BLaER1 treated with 17β-estradiol and CSF1 and Interleukin-3, amounts not matched to agents 10 nM and 100 nM (cell line): ENCODE results near the gene MICB.

Experiments used
- H3K27ac ChIP-seq, 11 experiments: shearing (Covaris generic); formaldehyde crosslinking; 2 replicates each; pipeline ENCODE4 v1.8.1; 2022
- H3K27me3 ChIP-seq, 11 experiments: shearing (Covaris generic); formaldehyde crosslinking; 2 replicates each; pipeline ENCODE4 v1.8.1; 2022
- H3K36me3 ChIP-seq, 11 experiments: shearing (Covaris generic); formaldehyde crosslinking; 2 replicates each; pipeline ENCODE4 v1.8.1; 2022
- H3K4me1 ChIP-seq, 10 experiments: shearing (Covaris generic); formaldehyde crosslinking; 2 replicates each; pipeline ENCODE4 v1.8.1; 2022
- H3K4me2 ChIP-seq, 11 experiments: shearing (Covaris generic); formaldehyde crosslinking; 2 replicates each; pipeline ENCODE4 v1.8.1; 2022
- H3K4me3 ChIP-seq, 10 experiments: shearing (Covaris generic); formaldehyde crosslinking; 2 replicates each; pipeline ENCODE4 v1.8.1; 2022
- H3K9ac ChIP-seq, 11 experiments: shearing (Covaris generic); formaldehyde crosslinking; 2 replicates each; pipeline ENCODE4 v1.8.1; 2022
- H3K9me3 ChIP-seq, 11 experiments: shearing (Covaris generic); formaldehyde crosslinking; replicated peaks in 1 of 11; 2 replicates each; pipeline ENCODE4 v1.8.1; 2022
- H4K20me1 ChIP-seq, 11 experiments: shearing (Covaris generic); formaldehyde crosslinking; 2 replicates each; pipeline ENCODE4 v1.8.1; 2022
- Cebpa-rat ChIP-seq, 11 experiments: shearing (Covaris generic); IDR thresholded peaks; 2 replicates each; pipeline ENCODE4 v1.8.1; 2022

MICB gene

DNA sequence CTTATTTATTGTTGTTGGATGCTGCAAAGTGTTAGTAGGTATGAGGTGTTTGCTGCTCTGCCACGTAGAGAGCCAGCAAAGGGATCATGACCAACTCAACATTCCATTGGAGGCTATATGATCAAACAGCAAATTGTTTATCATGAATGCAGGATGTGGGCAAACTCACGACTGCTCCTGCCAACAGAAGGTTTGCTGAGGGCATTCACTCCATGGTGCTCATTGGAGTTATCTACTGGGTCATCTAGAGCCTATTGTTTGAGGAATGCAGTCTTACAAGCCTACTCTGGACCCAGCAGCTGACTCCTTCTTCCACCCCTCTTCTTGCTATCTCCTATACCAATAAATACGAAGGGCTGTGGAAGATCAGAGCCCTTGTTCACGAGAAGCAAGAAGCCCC lies 12.1 kb downstream of the MICB start:
- H3K9me3 ChIP-seq, result no peaks in the 10 kb centered on the region
- H4K20me1 ChIP-seq, result peaks cover 2 to 44% (median 23%) of the 10 kb centered on the region in 11 experiments; a peak in 15 of 22 replicates
- H3K27me3 ChIP-seq, result no peaks in the 10 kb centered on the region
- TF ChIP-seq Cebpa-rat (IDR thresholded peaks at IDR 0.05), result no peak
- H3K9ac ChIP-seq, result no peak overlapping the region; a peak in 1 of 22 replicates
- H3K4me3 ChIP-seq, result no peak overlapping the region
- no peak overlapping the region for H3K4me2 ChIP-seq
- H3K27ac ChIP-seq, result no peak overlapping the region
- peaks cover 0 to 12% (median 2%) of the 10 kb centered on the region in 10 experiments; a peak in 10 of 20 replicates for H3K4me1 ChIP-seq
- peaks cover 55 to 74% (median 67%) of the 10 kb centered on the region in 11 experiments for H3K36me3 ChIP-seq

DNA sequence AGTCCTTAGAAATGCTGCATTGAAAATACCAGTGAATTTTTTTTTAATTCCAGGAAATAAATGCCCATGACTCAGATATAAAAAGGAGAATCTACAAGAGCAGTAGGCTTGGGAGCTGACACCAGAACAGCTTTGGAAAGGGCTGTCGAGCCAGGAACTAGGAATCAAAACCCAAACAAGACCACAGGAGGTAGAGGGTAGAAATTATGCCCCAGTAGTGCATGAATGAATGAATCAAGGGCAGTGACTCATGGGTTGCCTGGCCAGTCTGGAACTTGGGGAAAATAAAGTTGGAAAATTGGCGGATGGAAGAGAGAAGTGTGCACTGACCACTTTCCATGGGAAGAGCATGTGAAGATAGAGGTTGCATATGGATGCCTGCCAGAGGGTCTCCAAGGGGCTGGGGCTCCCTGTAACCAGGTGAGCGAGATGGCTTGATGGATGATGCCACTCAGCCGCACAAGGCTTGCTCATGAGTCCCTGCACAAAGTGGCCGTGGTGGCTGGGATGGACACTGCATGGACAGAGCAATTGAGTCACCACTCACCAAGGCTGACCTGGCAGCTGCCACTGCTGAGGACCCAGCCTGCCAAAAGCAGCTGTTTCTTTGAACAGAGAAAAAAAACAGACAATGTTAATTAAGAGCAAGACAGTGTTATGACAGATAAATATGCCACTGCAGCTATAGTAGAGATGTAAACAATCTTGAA lies 15.7 kb downstream of the MICB start:
- Histone ChIP-seq H3K4me3 (no peak overlapping the region), H3K4me2 (0 out of 22 replicates have a peak overlapping the region, but pooled peaks of 1 of the 11 experiments have one; percentile 12), H3K27ac (no peak overlapping the region), H3K9me3 (no peaks in the 10 kb centered on the region), H3K36me3 (peaks cover 23 to 39% (median 32%) of the 10 kb centered on the region in 11 experiments), H4K20me1 (peaks cover 0 to 11% (median 0%) of the 10 kb centered on the region in 11 experiments; a peak in 2 of 22 replicates), H3K9ac (no peak overlapping the region), H3K27me3 (no peaks in the 10 kb centered on the region), H3K4me1 (peaks cover 4 to 42% (median 23%) of the 10 kb centered on the region in 10 experiments; a peak in 17 of 20 replicates)
- no peak for TF ChIP-seq Cebpa-rat (IDR thresholded peaks at IDR 0.05)

DNA sequence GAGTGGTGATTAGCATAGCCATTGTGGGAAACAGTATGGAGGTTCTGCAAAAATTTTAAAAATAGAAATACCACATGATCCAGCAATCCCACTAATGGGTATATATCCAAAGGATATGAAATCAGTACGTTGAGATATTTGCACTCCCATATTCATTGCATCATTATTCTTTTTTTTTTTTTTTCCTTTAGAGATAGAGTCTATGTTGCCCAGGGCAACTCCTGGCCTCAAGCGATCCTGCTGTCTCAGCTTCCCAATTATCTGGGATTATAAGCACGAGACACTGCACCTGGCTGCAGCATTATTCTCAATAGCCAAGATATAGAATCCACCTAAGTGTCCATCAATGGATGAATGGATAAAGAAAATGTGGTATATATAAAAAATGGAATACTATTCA lies 23.9 kb downstream of the MICB start:
- Histone ChIP-seq H3K4me1 (peaks cover 0 to 23% (median 5%) of the 10 kb centered on the region in 10 experiments; a peak in 13 of 20 replicates), H3K27me3 (no peaks in the 10 kb centered on the region), H3K4me3 (no peak overlapping the region), H3K9ac (no peak overlapping the region), H3K36me3 (no peaks in the 10 kb centered on the region), H3K9me3 (no peaks in the 10 kb centered on the region), H4K20me1 (peaks cover 0 to 5% (median 0%) of the 10 kb centered on the region in 11 experiments; a peak in 3 of 22 replicates), H3K4me2 (no peak overlapping the region), H3K27ac (no peak overlapping the region)
- TF ChIP-seq Cebpa-rat (IDR thresholded peaks at IDR 0.05), result no peak

DNA sequence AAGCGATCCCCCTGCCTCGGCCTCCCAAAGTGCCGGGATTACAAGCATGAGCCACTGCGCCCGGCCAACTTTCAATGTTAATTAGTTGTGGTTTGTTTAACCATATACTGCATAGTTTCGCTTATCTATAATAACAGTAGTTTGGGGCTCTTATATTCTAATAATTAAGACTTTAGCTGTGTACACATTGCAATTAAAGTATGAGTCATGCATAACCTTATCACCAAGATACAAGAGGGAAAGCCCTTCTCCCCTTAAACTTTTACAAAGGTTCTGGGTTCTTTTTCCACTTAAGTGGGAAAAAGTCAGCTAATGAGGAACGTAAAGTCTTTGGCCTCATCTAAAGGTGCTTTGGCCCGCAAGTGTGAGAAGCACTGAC lies 27.6 kb downstream of the MICB start:
- Histone ChIP-seq H3K36me3 (peaks cover 11 to 17% (median 13%) of the 10 kb centered on the region in 11 experiments), H3K9ac (peak overlapping the region in 1 of 11 experiments; percentile 19; a peak in 1 of 22 replicates), H3K4me3 (no peak overlapping the region), H3K4me2 (no peak overlapping the region), H4K20me1 (peaks cover 12 to 39% (median 22%) of the 10 kb centered on the region in 11 experiments; a peak in 21 of 22 replicates), H3K9me3 (no peaks in the 10 kb centered on the region), H3K27ac (peak overlapping the region in 1 of 11 experiments; percentile 25; a peak in 1 of 22 replicates), H3K4me1 (peaks cover 0 to 11% (median 0%) of the 10 kb centered on the region in 10 experiments; a peak in 4 of 20 replicates), H3K27me3 (no peaks in the 10 kb centered on the region)
- no peak for TF ChIP-seq Cebpa-rat (IDR thresholded peaks at IDR 0.05)

DNA sequence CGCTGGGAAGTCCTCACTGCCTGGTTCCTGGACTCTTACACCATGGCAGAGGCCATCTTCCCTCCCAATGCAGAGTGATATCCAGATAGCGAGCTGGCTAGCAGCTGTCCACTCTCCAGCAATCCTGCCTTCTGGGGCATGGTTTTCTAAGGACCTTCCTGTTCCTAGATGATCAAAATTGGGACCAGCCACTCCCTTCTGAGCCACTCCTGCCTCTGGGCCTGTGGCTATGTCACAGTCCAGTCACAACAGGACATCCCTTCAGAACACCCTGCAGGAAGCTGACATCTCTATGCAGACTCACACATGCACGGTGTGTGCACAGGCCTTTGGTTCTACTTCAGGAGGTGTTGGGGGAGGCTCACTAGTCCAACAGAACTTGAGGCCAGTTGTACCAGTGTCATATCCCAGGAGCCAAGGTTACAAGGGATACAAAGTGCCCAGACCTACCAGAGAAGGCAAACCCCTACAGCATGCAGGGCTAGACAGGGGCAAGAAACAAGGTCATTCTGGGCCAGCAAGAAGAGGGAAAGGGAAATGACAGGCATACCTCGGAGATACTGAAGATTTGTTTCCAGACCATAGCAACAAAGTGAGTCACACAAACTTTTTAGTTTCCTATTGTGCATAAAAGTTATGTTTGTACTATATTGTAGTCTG lies 28.1 kb downstream of the MICB start:
- H3K36me3 ChIP-seq, result peaks cover 16 to 22% (median 18%) of the 10 kb centered on the region in 11 experiments
- H3K4me3 ChIP-seq, result no peak overlapping the region
- no peak for TF ChIP-seq Cebpa-rat (IDR thresholded peaks at IDR 0.05)
- H3K9ac ChIP-seq, result peak overlapping the region in 1 of 11 experiments; percentile 19; a peak in 1 of 22 replicates
- no peaks in the 10 kb centered on the region for H3K27me3 ChIP-seq
- H3K4me2 ChIP-seq, result peak overlapping the region in 1 of 11 experiments; percentile 35; a peak in 1 of 22 replicates
- H4K20me1 ChIP-seq, result peaks cover 17 to 44% (median 27%) of the 10 kb centered on the region in 11 experiments
- H3K9me3 ChIP-seq, result no peaks in the 10 kb centered on the region
- H3K4me1 ChIP-seq, result peaks cover 0 to 11% (median 0%) of the 10 kb centered on the region in 10 experiments; a peak in 4 of 20 replicates
- H3K27ac ChIP-seq, result peak overlapping the region in 1 of 11 experiments; percentile 25; a peak in 2 of 22 replicates

DNA sequence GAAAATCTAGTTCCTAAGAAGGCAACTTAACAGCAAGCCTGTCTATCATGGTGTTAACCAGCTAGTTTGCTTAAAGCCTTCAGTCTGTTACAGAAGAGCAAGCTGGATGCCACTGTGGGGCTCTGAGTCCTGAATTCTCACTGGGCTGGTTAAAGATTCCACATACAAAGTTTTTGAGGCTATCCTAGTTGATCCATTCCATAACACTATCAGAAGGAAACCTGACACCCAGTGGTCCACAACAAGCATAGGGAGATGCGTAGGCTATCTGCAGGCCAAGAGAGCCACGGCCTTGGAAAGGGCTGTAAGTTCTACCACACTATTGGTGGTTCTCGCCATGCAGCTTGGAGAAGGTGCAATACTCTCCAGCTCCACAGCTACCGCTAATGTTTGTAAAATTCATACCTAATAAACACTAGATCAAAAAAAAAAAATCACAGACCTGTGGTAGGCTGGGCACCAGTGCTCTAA lies 30.4 kb downstream of the MICB start:
- TF ChIP-seq Cebpa-rat (IDR thresholded peaks at IDR 0.05), result no peak
- Histone ChIP-seq H3K9me3 (no peaks in the 10 kb centered on the region), H3K4me1 (peaks cover 0 to 11% (median 0%) of the 10 kb centered on the region in 10 experiments; a peak in 5 of 20 replicates), H4K20me1 (peaks cover 38 to 67% (median 49%) of the 10 kb centered on the region in 11 experiments), H3K27ac (no peak overlapping the region), H3K27me3 (no peaks in the 10 kb centered on the region), H3K4me2 (no peak overlapping the region), H3K4me3 (no peak overlapping the region), H3K9ac (no peak overlapping the region), H3K36me3 (peaks cover 38 to 45% (median 40%) of the 10 kb centered on the region in 11 experiments)

DNA sequence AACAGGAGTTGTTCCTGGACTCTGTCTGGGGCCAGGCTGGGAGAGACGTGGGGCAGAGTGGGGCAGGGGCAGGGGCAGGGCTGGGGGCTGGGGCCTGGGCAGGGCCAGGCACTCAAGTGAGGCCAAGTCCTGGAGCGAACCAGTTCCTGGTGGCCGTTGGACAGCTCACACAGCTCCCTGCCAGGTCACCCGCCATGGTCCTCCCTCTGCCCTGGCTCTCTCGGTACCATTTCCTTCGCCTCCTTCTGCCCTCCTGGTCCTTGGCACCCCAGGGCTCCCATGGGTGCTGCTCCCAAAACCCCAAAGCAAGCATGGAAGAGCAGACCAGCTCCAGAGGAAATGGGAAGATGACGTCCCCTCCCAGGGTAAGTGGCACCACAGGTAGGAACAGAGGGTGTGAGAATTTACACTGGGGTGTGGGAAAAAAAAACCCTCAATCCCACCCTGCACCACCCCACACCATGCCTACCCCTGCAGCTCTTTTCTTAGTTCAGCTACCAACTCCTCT lies 30.9 kb downstream of the MICB start, which contains the start of gene MCCD1:
MCCD1 (plus strand) TSS at position 142 of the 508 bp plus-strand sequence; CDS start at position 195, 53 bp downstream.
- no peak for TF ChIP-seq Cebpa-rat (IDR thresholded peaks at IDR 0.05)
- Histone ChIP-seq H3K4me3 (no peak within 1 kb of the TSS), H3K4me1 (peaks cover 0 to 11% (median 0%) of the 10 kb centered on the region in 10 experiments; a peak in 6 of 20 replicates), H3K36me3 (peaks cover 43 to 51% (median 46%) of the 10 kb centered on the region in 11 experiments), H3K27me3 (no peaks in the 10 kb centered on the region), H3K4me2 (no peak within 1 kb of the TSS), H4K20me1 (peaks cover 43 to 72% (median 55%) of the 10 kb centered on the region in 11 experiments), H3K9me3 (no peaks in the 10 kb centered on the region), H3K27ac (no peak within 1 kb of the TSS), H3K9ac (no peak within 1 kb of the TSS; a peak in 1 of 22 replicates)

DNA sequence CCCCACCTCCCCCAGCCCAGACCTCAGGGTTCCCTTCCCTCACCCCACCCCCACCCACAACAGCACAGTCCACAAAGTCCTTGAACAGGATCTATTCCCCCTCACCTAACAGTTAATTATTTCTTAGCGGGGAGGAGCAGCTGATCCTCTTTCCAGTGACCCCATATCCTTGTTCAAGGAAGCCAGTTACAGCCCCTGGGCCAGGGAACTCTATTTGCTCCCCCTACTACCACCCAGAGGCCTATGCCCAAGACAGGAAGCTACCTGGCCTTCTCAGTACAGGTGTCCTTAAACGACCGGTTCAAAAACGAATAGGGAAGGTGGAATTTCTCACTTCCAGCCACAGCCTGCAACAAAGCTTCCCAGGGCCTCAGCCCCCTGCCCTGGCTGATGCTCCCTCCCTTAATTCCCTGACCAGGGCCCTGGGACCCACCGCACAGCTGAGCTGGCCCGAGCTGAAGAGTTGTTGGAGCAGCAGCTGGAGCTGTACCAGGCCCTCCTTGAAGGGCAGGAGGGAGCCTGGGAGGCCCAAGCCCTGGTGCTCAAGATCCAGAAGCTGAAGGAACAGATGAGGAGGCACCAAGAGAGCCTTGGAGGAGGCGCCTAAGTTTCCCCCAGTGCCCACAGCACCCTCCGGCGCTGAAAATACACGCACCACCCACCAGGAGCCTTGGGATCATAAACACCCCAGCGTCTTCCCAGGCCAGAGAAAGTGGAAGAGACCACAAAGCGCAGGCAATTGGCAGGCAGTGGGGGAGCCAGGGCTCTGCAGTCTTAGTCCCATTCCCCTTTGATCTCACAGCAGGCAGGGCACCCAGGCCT lies 31.6 kb downstream of the MICB start:
- Histone ChIP-seq H3K27me3 (no peaks in the 10 kb centered on the region), H3K9ac (no peak overlapping the region; a peak in 1 of 22 replicates), H3K4me1 (peaks cover 0 to 17% (median 3%) of the 10 kb centered on the region in 10 experiments; a peak in 9 of 20 replicates), H3K36me3 (peaks cover 50 to 57% (median 52%) of the 10 kb centered on the region in 11 experiments), H4K20me1 (peaks cover 50 to 79% (median 61%) of the 10 kb centered on the region in 11 experiments), H3K9me3 (no peaks in the 10 kb centered on the region), H3K27ac (no peak overlapping the region), H3K4me2 (no peak overlapping the region), H3K4me3 (no peak overlapping the region)
- TF ChIP-seq Cebpa-rat (IDR thresholded peaks at IDR 0.05), result no peak
